SU-DHL-6 (cell line): ENCODE results near the gene DDIT3.

Experiments used
- H2AFZ ChIP-seq: fragments of 200-600 bp; sonication (generic); 2 replicates; pipeline ENCODE4 v1.6.1; 2014; ENCODE audit warnings: low read depth, mild to moderate bottlenecking, moderate library complexity, mixed read lengths, antibody characterized with exemption, low read length; ENCODE audit not compliant: severe bottlenecking
- H3F3A ChIP-seq: fragments of 200-600 bp; shearing (Covaris generic); 2 replicates; pipeline ENCODE4 v1.6.0; 2016; ENCODE audit warnings: antibody characterized with exemption, mild to moderate bottlenecking; ENCODE audit not compliant: insufficient read depth
- H3K27ac ChIP-seq: fragments of 200-600 bp; sonication (generic); 2 replicates; pipeline ENCODE4 v1.5.1; 2016; ENCODE audit warnings: low read depth, mild to moderate bottlenecking, low read length, moderate library complexity, mixed read lengths
- H3K27me3 ChIP-seq: fragments of 200-600 bp; sonication (generic), shearing (Covaris generic); 2 replicates; pipeline ENCODE4 v1.6.0; 2014; ENCODE audit warnings: mild to moderate bottlenecking, low read length
- H3K36me3 ChIP-seq: fragments of 200-600 bp; sonication (generic); 2 replicates; pipeline ENCODE4 v1.6.1; 2014; ENCODE audit warnings: mild to moderate bottlenecking, low read length, mixed read lengths
- H3K4me2 ChIP-seq: fragments of 300-600, 200-600 bp; shearing (Covaris generic), sonication (generic); 2 replicates; pipeline ENCODE4 v1.6.0; 2014; ENCODE audit warnings: low read length, low read depth, mild to moderate bottlenecking; ENCODE audit not compliant: poor library complexity, severe bottlenecking
- H3K4me3 ChIP-seq: fragments of 200-600 bp; sonication (generic); 2 replicates; pipeline ENCODE4 v1.5.1; 2014; ENCODE audit warnings: antibody characterized with exemption, low read length, mild to moderate bottlenecking, mixed read lengths; ENCODE audit not compliant: insufficient read depth, poor library complexity, severe bottlenecking
- H3K79me2 ChIP-seq: fragments of 200-600 bp; sonication (generic); 2 replicates; pipeline ENCODE4 v1.6.1; 2014; ENCODE audit warnings: mild to moderate bottlenecking, low read length, moderate library complexity; ENCODE audit not compliant: insufficient read depth
- H3K9ac ChIP-seq: fragments of 200-600 bp; sonication (generic); 2 replicates; pipeline ENCODE4 v1.7.0; 2014; ENCODE audit warnings: mild to moderate bottlenecking, low read length
- H3K9me2 ChIP-seq: fragments of 200-600 bp; sonication (generic); replicated peaks from 2 replicates; pipeline ENCODE4 v1.6.1; 2014; ENCODE audit warnings: low read length; ENCODE audit not compliant: insufficient read depth
- H3K9me3 ChIP-seq: fragments of 200-600 bp; sonication (generic); 2 replicates; pipeline ENCODE4 v1.6.1; 2014; ENCODE audit warnings: low read length, mixed read lengths; ENCODE audit not compliant: insufficient read depth
- H4K20me1 ChIP-seq: fragments of 200-600 bp; sonication (generic); 2 replicates; pipeline ENCODE4 v1.6.1; 2014; ENCODE audit warnings: low read depth, mild to moderate bottlenecking, antibody characterized with exemption, low read length, moderate library complexity, mixed read lengths
- CTCF ChIP-seq: fragments of 200-600 bp; sonication (generic); IDR thresholded peaks from one replicate; pipeline ENCODE4 v1.5.1; 2017; ENCODE audit warnings: antibody characterized with exemption, mild to moderate bottlenecking, low read length, moderate library complexity; ENCODE audit not compliant: insufficient read depth, poor library complexity, severe bottlenecking
- EZH2phosphoT487 ChIP-seq: fragments of 200-600 bp; sonication (generic), shearing (Covaris generic); conservative IDR thresholded peaks from 2 replicates; pipeline ENCODE4 v1.6.1; 2018; ENCODE audit warnings: mild to moderate bottlenecking, antibody characterized with exemption, low read length, moderate library complexity, mixed read lengths

DDIT3 gene

GRCh38 chr12:57558864-57559263, 38.5 kb upstream of the DDIT3 start:
- Histone ChIP-seq H3F3A (no peaks in the 10 kb centered on the region), H3K9ac (no peak overlapping the region), H3K9me3 (no peaks in the 10 kb centered on the region), H3K4me3 (no peak overlapping the region), H4K20me1 (no peaks in the 10 kb centered on the region), H3K36me3 (no peaks in the 10 kb centered on the region), H3K27me3 (no peaks in the 10 kb centered on the region), H3K27ac (no peak overlapping the region), H3K4me2 (no peak overlapping the region), H3K9me2 (no peaks in the 10 kb centered on the region), H2AFZ (no peak overlapping the region), H3K79me2 (no peaks in the 10 kb centered on the region)
- TF ChIP-seq EZH2phosphoT487 (no peak), CTCF (no peak)

DNA sequence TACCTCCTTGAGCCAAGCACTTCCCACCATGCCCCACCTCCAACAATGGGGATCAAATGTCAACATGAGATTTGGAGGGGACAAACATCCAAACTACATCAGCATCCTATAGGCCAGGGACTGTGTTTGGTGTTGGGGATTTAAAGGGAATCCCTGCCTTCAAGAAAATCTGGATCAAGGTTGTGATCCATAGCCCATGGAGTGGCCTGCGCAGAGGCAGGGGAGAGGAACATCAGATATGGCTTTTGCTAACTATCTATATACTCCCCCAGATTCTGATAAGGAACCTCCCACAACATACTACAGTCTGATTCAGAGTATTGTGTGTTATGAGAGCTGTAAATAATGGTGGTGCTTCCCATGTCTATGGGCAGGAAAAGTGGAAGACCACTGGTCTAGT, 34.6 kb upstream of the DDIT3 start:
- no peak overlapping the region for H2AFZ ChIP-seq
- no peak overlapping the region for H3K9ac ChIP-seq
- no peak overlapping the region for H3K27ac ChIP-seq
- H4K20me1 ChIP-seq, result no peaks in the 10 kb centered on the region
- H3K4me3 ChIP-seq, result no peak overlapping the region
- H3K27me3 ChIP-seq, result no peaks in the 10 kb centered on the region
- H3K36me3 ChIP-seq, result no peaks in the 10 kb centered on the region
- no peaks in the 10 kb centered on the region for H3F3A ChIP-seq
- H3K4me2 ChIP-seq, result no peak overlapping the region
- no peaks in the 10 kb centered on the region for H3K9me3 ChIP-seq
- no peaks in the 10 kb centered on the region for H3K9me2 ChIP-seq
- no peaks in the 10 kb centered on the region for H3K79me2 ChIP-seq
- TF ChIP-seq CTCF, result no peak
- no peak for TF ChIP-seq EZH2phosphoT487

GRCh38 chr12:57554453-57554852, 34.1 kb upstream of the DDIT3 start:
- H3K9ac ChIP-seq, result no peak overlapping the region
- H3K27ac ChIP-seq, result no peak overlapping the region
- H3K4me2 ChIP-seq, result no peak overlapping the region
- no peaks in the 10 kb centered on the region for H4K20me1 ChIP-seq
- H3K9me2 ChIP-seq, result no peaks in the 10 kb centered on the region
- H3K4me3 ChIP-seq, result no peak overlapping the region
- no peaks in the 10 kb centered on the region for H3K36me3 ChIP-seq
- H3K79me2 ChIP-seq, result no peaks in the 10 kb centered on the region
- TF ChIP-seq CTCF, result no peak
- TF ChIP-seq EZH2phosphoT487, result no peak
- H3K9me3 ChIP-seq, result no peaks in the 10 kb centered on the region
- no peak overlapping the region for H2AFZ ChIP-seq
- H3F3A ChIP-seq, result no peaks in the 10 kb centered on the region
- no peaks in the 10 kb centered on the region for H3K27me3 ChIP-seq
